ENCODE data around the gene PGAM1. TPM values are rescaled to one million over a fixed set of nuclear protein-coding genes. Genes with fewer than 3 reads are reported as not detected.

PGAM1 gene
- polyA plus RNA-seq, 3 donors = 276 to 749 (median 498) TPM

GRCh38 chr10:97459933-97460332 lies 33.9 kb downstream of the PGAM1 start:
- Histone ChIP-seq H3K79me2 (ENCODE audit: insufficient read depth, low read length) (no peaks in the 10 kb centered on the region), H2AFZ (ENCODE audit: insufficient read depth, low read depth, low read length, poor library complexity, severe bottlenecking) (no peak overlapping the region), H3K9me3 (replicated peaks in 1 of 2; ENCODE audit: control insufficient read depth in 1 of 2, insufficient read depth in 1 of 2, low read length in 2 of 2) (no peaks in the 10 kb centered on the region), H3K36me3 (replicated peaks in 1 of 2; ENCODE audit: control insufficient read depth in 1 of 2, insufficient read depth in 2 of 2, low read length in 2 of 2) (peaks cover 86 to 99% of the 10 kb centered on the region in 2 donors), H3K27ac (ENCODE audit: low read depth in 1 of 2, low read length in 2 of 2) (no peak overlapping the region), H3K4me3 (replicated peaks in 1 of 3; ENCODE audit: low read depth in 2 of 3, low read length in 3 of 3) (no peak overlapping the region), H3K4me2 (replicated peaks; ENCODE audit: extremely low read depth, low read length, poor library complexity, severe bottlenecking) (no peak overlapping the region), H3K27me3 (ENCODE audit: control insufficient read depth in 2 of 2, insufficient read depth in 2 of 2, low read length in 2 of 2) (no peaks in the 10 kb centered on the region), H4K20me1 (ENCODE audit: insufficient read depth, low read length) (no peaks in the 10 kb centered on the region), H3K4me1 (ENCODE audit: control insufficient read depth in 1 of 2, insufficient read depth in 2 of 2, low read length in 2 of 2) (no peaks in the 10 kb centered on the region), H3K9ac (ENCODE audit: insufficient read depth, low read length, poor library complexity, severe bottlenecking) (no peak overlapping the region)
- peak overlapping the region in 3 of 7 donors; percentile 28 to 36 (median 32) for H3K27ac Mint-ChIP-seq
- H3K36me3 Mint-ChIP-seq = peaks cover 78 to 94% of the 10 kb centered on the region in 2 donors
- H3K4me1 Mint-ChIP-seq = no peaks in the 10 kb centered on the region
- intact Hi-C loops (cut with micrococcal nuclease) = no loop called here
- H3K27me3 Mint-ChIP-seq (ENCODE audit: low read depth in 3 of 3) = peaks cover 0 to 2% (median 0%) of the 10 kb centered on the region in 3 donors
- no peaks in the 10 kb centered on the region for H3K9me3 Mint-ChIP-seq
- TF ChIP-seq CTCF (IDR thresholded peaks at IDR 0.05) = no peak
- WGBS (ENCODE audit: insufficient coverage) = 81% methylated on average over 6 of the region's 7 CpGs
- no peak overlapping the region for H3K4me3 Mint-ChIP-seq
- DNase-seq = no peak

- H3K4me1 Mint-ChIP-seq = no peaks in the 10 kb centered on the region
- H3K27ac Mint-ChIP-seq = peak overlapping the region in 5 of 7 donors; percentile 2 to 68 (median 30)
- no peak overlapping the region for H3K4me3 ChIP-seq (replicated peaks in 1 of 3; ENCODE audit: low read depth in 2 of 3, low read length in 3 of 3)
- no peaks in the 10 kb centered on the region for H3K79me2 ChIP-seq (ENCODE audit: insufficient read depth, low read length)
- no peak overlapping the region for H2AFZ ChIP-seq (ENCODE audit: insufficient read depth, low read depth, low read length, poor library complexity, severe bottlenecking)
- H3K9ac ChIP-seq (ENCODE audit: insufficient read depth, low read length, poor library complexity, severe bottlenecking) = no peak overlapping the region
- no peaks in the 10 kb centered on the region for H3K27me3 ChIP-seq (ENCODE audit: control insufficient read depth in 2 of 2, insufficient read depth in 2 of 2, low read length in 2 of 2)
- H3K27me3 Mint-ChIP-seq (ENCODE audit: low read depth in 3 of 3) = peaks cover 0 to 2% (median 0%) of the 10 kb centered on the region in 3 donors
- intact Hi-C loops (cut with micrococcal nuclease) = loop anchor here in 1 of 2 donors (2.0 kb wide), 1 partner anchor 90 kb away; no protein-coding TSS in a partner anchor
- no peak overlapping the region for H3K4me2 ChIP-seq (replicated peaks; ENCODE audit: extremely low read depth, low read length, poor library complexity, severe bottlenecking)
- H3K4me1 ChIP-seq (ENCODE audit: control insufficient read depth in 1 of 2, insufficient read depth in 2 of 2, low read length in 2 of 2) = no peaks in the 10 kb centered on the region
- no peaks in the 10 kb centered on the region for H3K9me3 ChIP-seq (replicated peaks in 1 of 2; ENCODE audit: control insufficient read depth in 1 of 2, insufficient read depth in 1 of 2, low read length in 2 of 2)
- H3K36me3 Mint-ChIP-seq = peaks cover 79 to 98% of the 10 kb centered on the region in 2 donors
- no peaks in the 10 kb centered on the region for H4K20me1 ChIP-seq (ENCODE audit: insufficient read depth, low read length)
- no peak for DNase-seq
- peaks cover 85 to 99% of the 10 kb centered on the region in 2 donors for H3K36me3 ChIP-seq (replicated peaks in 1 of 2; ENCODE audit: control insufficient read depth in 1 of 2, insufficient read depth in 2 of 2, low read length in 2 of 2)
- no peak for TF ChIP-seq CTCF (IDR thresholded peaks at IDR 0.05)
- H3K27ac ChIP-seq (ENCODE audit: low read depth in 1 of 2, low read length in 2 of 2) = no peak overlapping the region
- WGBS (ENCODE audit: insufficient coverage) = 100% methylated on average over 1 of the region's 2 CpGs
- no peaks in the 10 kb centered on the region for H3K9me3 Mint-ChIP-seq
- H3K4me3 Mint-ChIP-seq = no peak overlapping the region
Measured at GRCh38 chr10:97462309-97462708, 36.3 kb downstream of the PGAM1 start.
